A549 treated with CpdA at 1 μM for 4 hours (cell line): ENCODE results near the gene TEX53. TPM values are rescaled to one million over a fixed set of nuclear protein-coding genes. Genes with fewer than 3 reads are reported as not detected.

Experiments
- total RNA-seq: library from RNA; stranded (reverse); fragments of 200-300 nt; extraction: Qiagen RNA extraction; gene quantifications from 5 replicates; pipeline ENCODE4 v1.2.3, GENCODE V29; 2022; ENCODE audit warnings: low read depth

The TEX53 gene
- not detected in 5 replicates for total RNA-seq

GRCh38 chr9:114657705-114658104 is at the start of gene TEX53:
TEX53 (minus strand) TSS chr9:114657805; CDS start chr9:114657774, 31 bp downstream.

GRCh38 chr9:114681594-114682332 is 24.2 kb upstream of the TEX53 start, which contains the start of gene TEX48:
TEX48 (minus strand) TSS chr9:114682192; CDS start chr9:114671723, 10,469 bp downstream.

Other genes starting within 250 kb of the TEX53 start
- gene WHRN, start 152.3 kb downstream of the TEX53 start, total RNA-seq, result 5.1 to 7.6 TPM (median 6.8 TPM) in 5 replicates
- 109 to 146 TPM (median 115 TPM) in 5 replicates for gene ATP6V1G1, start 70.0 kb downstream of the TEX53 start, total RNA-seq
- gene TMEM268, start 46.5 kb downstream of the TEX53 start, total RNA-seq, result 9.1 to 13.2 TPM (median 12.2 TPM) in 5 replicates
- gene TEX48, start 24.4 kb upstream of the TEX53 start, total RNA-seq, result not detected in 5 replicates
- 0.26 to 0.41 TPM (median 0.37 TPM) in 5 replicates for gene TNFSF15, start 148.2 kb upstream of the TEX53 start, total RNA-seq